WERI-Rb-1 (cell line): ENCODE measurements around the gene EFHC1.
"Not testable (repeated sequence)": the region's sequence is repeated elsewhere in the genome, so short reads cannot be mapped to it uniquely, and the experiment has no call there.

ENCODE experiments used
- DNase-seq: peaks from one replicate; pipeline ENCODE4 v3.0.0-alpha.2; 2020
- H3K27ac ChIP-seq: fragments of 250-450 bp; sonication (Bioruptor Pico); 2 replicates; pipeline ENCODE4 v1.5.1; 2020; ENCODE audit warnings: mild to moderate bottlenecking, moderate library complexity
- H3K27me3 ChIP-seq: fragments of 250-450 bp; sonication (Bioruptor Pico); 2 replicates; pipeline ENCODE4 v1.5.1; 2021; ENCODE audit warnings: mild to moderate bottlenecking, low read depth, moderate library complexity; ENCODE audit not compliant: insufficient read depth, severe bottlenecking
- H3K36me3 ChIP-seq: fragments of 250-450 bp; sonication (Bioruptor Pico); 2 replicates; pipeline ENCODE4 v1.5.1; 2020; ENCODE audit warnings: mild to moderate bottlenecking, moderate library complexity
- H3K4me3 ChIP-seq: 2 replicates; pipeline ENCODE4 v1.5.1; 2011; ENCODE audit warnings: low read depth, mild to moderate bottlenecking, control low read depth, low read length
- H3K9me3 ChIP-seq: fragments of 250-450 bp; sonication (Bioruptor Pico); 2 replicates; pipeline ENCODE4 v1.5.1; 2021; ENCODE audit warnings: mild to moderate bottlenecking, moderate library complexity; ENCODE audit not compliant: severe bottlenecking
- CTCF ChIP-seq: IDR thresholded peaks from 2 replicates; pipeline ENCODE4 v1.5.1; 2011; ENCODE audit warnings: low read depth, mild to moderate bottlenecking, control low read depth, inconsistent platforms, low read length

The EFHC1 gene

GRCh38 chr6:52435345-52435744 lies 15.2 kb downstream of the EFHC1 start:
- Histone ChIP-seq H3K27me3 (no peaks in the 10 kb centered on the region), H3K27ac (no peak overlapping the region), H3K36me3 (peaks cover 4% of the 10 kb centered on the region; the same call in 1 of the 2 replicates), H3K9me3 (no peaks in the 10 kb centered on the region), H3K4me3 (no peak overlapping the region)
- no peak for DNase-seq
- no peak for TF ChIP-seq CTCF

- Histone ChIP-seq H3K9me3 (no peaks in the 10 kb centered on the region), H3K27me3 (no peaks in the 10 kb centered on the region), H3K4me3 (no peak overlapping the region), H3K27ac (no peak overlapping the region), H3K36me3 (peaks cover 6% of the 10 kb centered on the region; the same call in 1 of the 2 replicates)
- TF ChIP-seq CTCF, result no peak
- no peak for DNase-seq
Measured at GRCh38 chr6:52438926-52439325, 18.8 kb downstream of the EFHC1 start.

GRCh38 chr6:52454556-52454955 lies 34.4 kb downstream of the EFHC1 start:
- Histone ChIP-seq H3K27ac (no peak overlapping the region), H3K36me3 (peaks cover 4% of the 10 kb centered on the region; the same call in 1 of the 2 replicates)

GRCh38 chr6:52457096-52457495 lies 37.0 kb downstream of the EFHC1 start:
- no peak for TF ChIP-seq CTCF
- H3K9me3 ChIP-seq, result peaks cover 3% of the 10 kb centered on the region
- peaks cover 4% of the 10 kb centered on the region; the same call in 1 of the 2 replicates for H3K36me3 ChIP-seq
- peak; percentile 63 for DNase-seq
- H3K27me3 ChIP-seq, result no peaks in the 10 kb centered on the region
- no peak overlapping the region for H3K4me3 ChIP-seq
- peak overlapping the region; percentile 73 for H3K27ac ChIP-seq

More at GRCh38 chr6:52454556-52454955, 34.4 kb downstream of the EFHC1 start:
- TF ChIP-seq CTCF, result no peak
- Histone ChIP-seq H3K27me3 (no peaks in the 10 kb centered on the region), H3K4me3 (no peak overlapping the region), H3K9me3 (peaks cover 14% of the 10 kb centered on the region)
- no peak for DNase-seq

- not testable (repeated sequence) for H3K9me3 ChIP-seq, H3K4me3 ChIP-seq, H3K27ac ChIP-seq, H3K36me3 ChIP-seq, DNase-seq, H3K27me3 ChIP-seq
Measured at GRCh38 chr6:52461194-52461593, 41.1 kb downstream of the EFHC1 start.

GRCh38 chr6:52474173-52474572 lies 54.0 kb downstream of the EFHC1 start:
- no peak for TF ChIP-seq CTCF
- no peak for DNase-seq
- no peaks in the 10 kb centered on the region for H3K36me3 ChIP-seq
- no peaks in the 10 kb centered on the region for H3K27me3 ChIP-seq
- H3K27ac ChIP-seq, result no peak overlapping the region
- H3K9me3 ChIP-seq, result no peaks in the 10 kb centered on the region
- H3K4me3 ChIP-seq, result no peak overlapping the region
